GM13977 (cell line): Measurements from ENCODE around the gene FAM3A.

Experiments used
- DNase-seq: peaks from one replicate; pipeline ENCODE4 v3.0.0; 2012; ENCODE audit warnings: low spot score
- in situ Hi-C: fragments of 300-500 bp; cut with MboI; formaldehyde crosslinking; loops from one replicate; pipeline ENCODE4 v1.12.0; 2022; ENCODE audit warnings: low sequenced_read_pairs, low pct_unique_long_range_greater_than_20kb, mixed read lengths, inconsistent platforms; ENCODE audit not compliant: unreplicated experiment
- TF ChIP-seq, protein P1 (sequence below): IDR thresholded peaks from 2 replicates; pipeline ENCODE4 v1.5.1; 2012; ENCODE audit warnings: mild to moderate bottlenecking, control low read depth; ENCODE audit not compliant: insufficient read depth; ENCODE audit errors: extremely low read depth, missing control alignments

Gene FAM3A

DNA sequence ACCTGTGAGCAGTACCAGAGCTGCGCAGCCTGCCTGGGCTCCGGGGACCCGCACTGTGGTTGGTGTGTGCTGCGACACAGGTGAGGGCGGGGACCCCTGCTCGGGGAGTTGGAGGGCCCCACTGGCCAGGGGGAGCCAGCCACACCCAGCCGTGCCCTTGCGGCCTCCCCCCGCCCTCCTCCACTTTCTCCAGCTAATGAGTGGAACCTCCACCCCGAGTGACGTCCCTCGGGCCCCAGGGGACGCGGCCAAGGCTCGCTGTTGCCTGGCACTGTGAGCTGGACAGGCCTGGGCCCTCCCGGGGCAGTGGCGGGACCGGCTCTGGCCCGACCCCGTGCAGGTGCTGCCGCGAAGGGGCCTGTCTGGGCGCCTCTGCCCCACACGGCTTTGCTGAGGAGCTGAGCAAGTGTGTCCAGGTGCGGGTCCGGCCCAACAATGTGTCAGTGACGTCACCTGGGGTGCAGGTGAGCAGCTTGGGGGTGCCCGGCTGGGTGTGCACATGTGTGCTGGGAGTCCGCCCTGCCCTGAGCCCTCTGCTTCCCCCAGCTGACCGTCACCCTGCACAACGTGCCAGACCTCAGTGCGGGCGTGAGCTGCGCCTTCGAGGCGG, 52.3 kb downstream of the FAM3A start:
- in situ Hi-C loops = no loop called here
- TF ChIP-seq, protein P1, sequence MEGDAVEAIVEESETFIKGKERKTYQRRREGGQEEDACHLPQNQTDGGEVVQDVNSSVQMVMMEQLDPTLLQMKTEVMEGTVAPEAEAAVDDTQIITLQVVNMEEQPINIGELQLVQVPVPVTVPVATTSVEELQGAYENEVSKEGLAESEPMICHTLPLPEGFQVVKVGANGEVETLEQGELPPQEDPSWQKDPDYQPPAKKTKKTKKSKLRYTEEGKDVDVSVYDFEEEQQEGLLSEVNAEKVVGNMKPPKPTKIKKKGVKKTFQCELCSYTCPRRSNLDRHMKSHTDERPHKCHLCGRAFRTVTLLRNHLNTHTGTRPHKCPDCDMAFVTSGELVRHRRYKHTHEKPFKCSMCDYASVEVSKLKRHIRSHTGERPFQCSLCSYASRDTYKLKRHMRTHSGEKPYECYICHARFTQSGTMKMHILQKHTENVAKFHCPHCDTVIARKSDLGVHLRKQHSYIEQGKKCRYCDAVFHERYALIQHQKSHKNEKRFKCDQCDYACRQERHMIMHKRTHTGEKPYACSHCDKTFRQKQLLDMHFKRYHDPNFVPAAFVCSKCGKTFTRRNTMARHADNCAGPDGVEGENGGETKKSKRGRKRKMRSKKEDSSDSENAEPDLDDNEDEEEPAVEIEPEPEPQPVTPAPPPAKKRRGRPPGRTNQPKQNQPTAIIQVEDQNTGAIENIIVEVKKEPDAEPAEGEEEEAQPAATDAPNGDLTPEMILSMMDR = no peak
- no peak for DNase-seq

DNA sequence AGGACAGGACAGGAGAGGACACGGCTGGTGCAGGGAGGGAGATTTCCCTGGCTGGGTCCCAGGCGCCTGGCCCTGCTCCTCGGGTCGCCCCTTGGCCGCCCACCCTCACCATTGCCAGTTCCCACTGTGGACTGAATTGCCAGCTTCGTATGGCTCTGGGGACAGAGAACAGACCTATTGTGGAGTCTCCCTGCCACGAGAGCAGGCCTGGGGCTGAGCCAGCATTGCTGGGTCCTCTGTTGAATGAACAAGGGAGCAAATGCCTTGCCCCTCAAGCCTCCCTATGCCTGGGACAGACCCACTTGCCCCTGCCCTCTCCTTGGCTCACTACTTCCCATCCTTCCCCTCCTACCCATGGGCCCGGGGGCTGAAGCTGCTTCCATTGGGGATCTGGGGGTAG, 53.6 kb downstream of the FAM3A start:
- DNase-seq = no peak
- in situ Hi-C loops = no loop called here
- TF ChIP-seq, protein P1 = no peak

DNA sequence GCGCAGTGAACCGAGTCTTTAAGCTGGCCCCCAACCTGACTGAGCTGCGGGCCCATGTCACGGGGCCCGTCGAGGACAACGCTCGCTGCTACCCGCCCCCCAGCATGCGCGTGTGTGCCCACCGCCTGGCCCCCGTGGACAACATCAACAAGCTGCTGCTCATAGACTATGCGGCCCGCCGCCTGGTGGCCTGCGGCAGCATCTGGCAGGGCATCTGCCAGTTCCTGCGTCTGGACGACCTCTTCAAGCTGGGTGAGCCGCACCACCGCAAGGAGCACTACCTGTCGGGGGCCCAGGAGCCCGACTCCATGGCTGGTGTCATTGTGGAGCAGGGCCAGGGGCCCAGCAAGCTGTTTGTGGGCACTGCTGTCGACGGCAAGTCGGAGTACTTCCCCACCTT, 55.7 kb downstream of the FAM3A start:
- in situ Hi-C loops = no loop called here
- TF ChIP-seq, protein P1 = no peak
- no peak for DNase-seq

DNA sequence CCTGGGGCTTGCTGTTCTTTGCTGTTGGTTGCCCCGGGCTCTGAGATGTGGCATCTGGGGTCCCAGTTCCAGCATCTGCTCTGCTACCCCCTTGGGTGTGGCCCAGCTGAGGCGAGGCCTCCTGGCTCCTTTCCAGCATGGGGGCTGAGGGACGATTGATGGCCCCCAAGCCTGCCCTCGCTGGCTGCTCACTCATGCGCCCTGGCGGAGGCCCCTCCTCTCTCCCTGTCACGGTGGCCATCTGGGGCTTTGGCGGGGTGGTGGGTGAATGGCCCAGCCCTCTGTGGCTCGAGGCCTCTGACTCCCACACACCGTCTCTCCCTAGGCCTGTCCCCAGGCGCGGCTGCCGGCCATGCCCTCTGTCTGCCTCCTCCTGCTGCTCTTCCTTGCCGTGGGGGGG, 56.2 kb downstream of the FAM3A start:
- TF ChIP-seq, protein P1 = no peak
- no peak for DNase-seq
- in situ Hi-C loops = no loop called here

DNA sequence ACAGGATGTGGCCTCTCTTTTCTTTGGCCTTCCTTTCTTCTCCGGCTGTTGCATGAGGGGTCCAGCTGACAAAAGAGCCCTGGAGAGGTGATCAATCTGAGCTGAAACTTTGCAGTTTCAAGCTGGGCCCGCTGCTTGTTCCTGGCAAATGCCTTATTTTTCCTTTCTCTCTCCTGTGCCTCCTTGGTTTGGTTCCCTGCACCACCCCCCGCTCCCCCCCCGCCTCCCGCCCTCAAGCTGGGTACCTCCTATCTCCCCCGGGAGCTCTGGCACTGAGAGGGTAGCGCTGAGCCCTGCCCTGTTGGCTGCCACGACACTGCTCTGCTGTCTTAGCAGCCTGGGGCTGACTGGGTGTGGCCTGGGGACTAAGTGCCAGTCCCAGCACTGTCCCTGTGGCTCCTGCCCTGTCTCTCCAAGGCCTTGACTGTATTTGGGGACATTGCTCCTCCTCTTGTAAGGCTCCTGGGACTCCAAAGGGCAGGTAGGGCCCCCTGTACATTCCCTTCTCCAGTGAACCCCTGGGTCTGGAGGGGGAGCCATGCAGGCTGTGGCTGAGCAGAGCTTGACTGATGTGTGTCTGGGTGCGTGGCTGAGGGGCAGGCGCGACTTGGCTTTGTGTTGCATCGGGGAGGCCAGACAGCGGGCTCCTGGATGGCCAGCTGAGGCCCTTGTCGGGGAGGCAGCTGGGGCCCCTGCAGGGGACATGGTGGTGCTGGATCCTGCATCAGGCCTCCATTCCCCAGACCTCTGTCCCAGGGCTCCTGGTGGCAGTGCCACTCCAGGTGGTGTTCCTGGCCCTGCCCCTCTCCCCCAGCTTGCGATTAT, 56.9 kb downstream of the FAM3A start:
- TF ChIP-seq, protein P1 = no peak
- in situ Hi-C loops = no loop called here
- DNase-seq = no peak

DNA sequence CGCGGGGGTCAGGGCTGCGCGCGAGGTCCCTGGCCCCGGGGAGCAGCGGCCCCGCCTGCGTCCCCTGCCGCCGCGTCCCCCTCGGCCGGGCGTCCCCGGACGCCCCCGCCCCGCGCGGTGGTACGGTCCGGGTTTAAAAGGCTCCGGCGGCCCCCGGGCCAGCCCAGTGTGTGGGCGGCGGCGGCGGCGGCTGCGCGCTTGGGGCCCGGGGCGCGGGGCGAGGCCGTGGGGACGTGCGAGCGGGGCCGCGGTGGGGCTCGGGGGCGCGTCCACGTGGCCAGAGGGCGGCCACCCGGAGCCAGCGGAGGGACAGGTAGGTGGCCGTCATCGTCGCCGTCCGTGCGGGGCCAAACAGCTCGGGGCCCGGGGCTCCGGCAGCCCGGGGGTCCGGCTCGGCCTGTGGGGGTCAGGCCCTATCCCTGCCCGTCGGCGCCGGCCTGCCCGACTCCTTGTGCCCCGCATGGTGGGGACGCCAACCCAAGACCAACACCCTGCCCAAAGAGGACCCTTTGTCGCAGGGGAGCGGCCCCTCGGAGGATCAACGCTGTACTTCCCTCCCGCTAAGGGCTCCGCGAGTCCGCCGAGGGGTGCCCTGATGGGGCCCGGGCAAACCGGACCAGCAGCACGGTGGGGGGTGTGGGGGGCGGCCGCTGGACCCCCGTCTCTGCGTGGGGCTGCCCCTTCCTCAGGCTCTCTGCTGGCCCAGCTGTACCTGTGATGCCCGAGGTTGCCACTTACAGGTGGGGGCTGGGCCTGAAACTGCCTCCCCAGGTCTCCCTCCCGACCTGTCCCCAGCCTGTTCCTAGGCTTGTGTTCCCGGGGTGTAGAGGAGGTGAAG, 57.7 kb downstream of the FAM3A start, which contains the start of gene PLXNA3:
PLXNA3 (plus strand) TSS at position 166 of the 838 bp plus-strand sequence. CDS start 1,903 bp downstream, outside the sequence.
- in situ Hi-C loops = no loop called here
- peak; percentile 86 for DNase-seq
- TF ChIP-seq, protein P1 = no peak
